Fibroblast of skin of abdomen (primary cell): ENCODE data around the gene CDH11.

Experiments
- DNase-seq: peaks from one replicate; pipeline ENCODE4 v3.0.0-alpha.2; 2013

CDH11 gene

DNA sequence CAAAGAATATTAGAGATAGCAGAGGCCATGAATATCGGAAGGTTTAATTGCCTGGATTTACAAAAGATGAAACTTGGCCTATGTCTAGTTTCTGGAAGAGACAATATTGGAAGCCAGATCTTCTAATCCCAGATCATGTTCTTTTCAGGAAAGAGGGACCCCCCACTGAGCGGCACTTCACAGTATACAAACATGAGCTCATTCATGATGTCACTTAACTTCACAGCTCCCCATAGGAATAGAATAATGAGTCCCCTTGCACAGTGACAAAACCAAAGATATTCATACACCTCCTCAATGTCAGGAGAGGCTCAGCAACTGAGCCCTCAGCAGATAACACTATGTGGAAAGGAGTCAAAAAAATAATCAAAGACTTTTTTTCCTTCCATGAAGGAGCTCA, 147.5 kb downstream of the CDH11 start:
- no peak for DNase-seq

- DNase-seq: no peak
Observed at GRCh38 chr16:64973171-64973570, 148.7 kb downstream of the CDH11 start.

DNA sequence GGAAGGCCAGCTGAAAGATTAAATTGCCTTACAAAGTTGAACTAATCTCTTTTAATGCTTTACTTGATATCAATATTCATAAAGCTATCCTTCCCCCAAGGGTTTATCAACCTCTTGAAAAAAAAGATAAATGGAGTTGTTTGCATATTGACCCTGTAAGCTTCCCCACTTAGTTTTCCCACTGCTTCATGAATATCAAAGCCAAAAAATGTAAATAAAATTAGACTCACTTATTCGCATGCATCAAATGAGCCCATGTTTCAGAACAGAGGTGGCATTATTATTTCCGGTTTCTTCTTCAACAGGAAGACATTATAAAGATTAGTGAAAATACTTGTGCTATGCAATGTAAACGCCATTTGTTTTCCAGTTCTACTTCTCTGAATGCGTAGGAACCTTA, 150.7 kb downstream of the CDH11 start:
- no peak for DNase-seq

- peak; percentile 41 for DNase-seq
Observed at GRCh38 chr16:64969221-64969620, 152.6 kb downstream of the CDH11 start.

- no peak for DNase-seq
Observed at GRCh38 chr16:64968539-64968938, 153.3 kb downstream of the CDH11 start.

DNA sequence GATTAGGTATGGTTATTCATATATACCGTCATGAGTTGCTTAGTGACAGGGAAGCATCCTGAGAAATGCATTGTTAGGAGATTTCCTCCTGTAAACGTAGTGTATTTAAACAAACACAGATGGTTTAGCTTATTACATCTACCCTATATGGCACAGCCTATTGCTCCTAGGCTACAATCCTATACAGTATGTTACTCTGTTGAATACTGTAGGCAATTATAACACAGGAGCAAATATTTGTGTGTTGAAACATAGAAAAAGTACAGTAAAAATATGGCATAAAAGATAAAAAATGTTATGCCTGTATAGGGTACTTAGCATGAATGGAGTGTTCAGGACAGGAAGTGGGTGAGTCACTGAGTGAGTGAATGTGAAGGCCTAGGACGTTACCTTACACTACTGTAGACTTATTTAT, 157.7 kb downstream of the CDH11 start:
- peak; percentile 87 for DNase-seq

DNA sequence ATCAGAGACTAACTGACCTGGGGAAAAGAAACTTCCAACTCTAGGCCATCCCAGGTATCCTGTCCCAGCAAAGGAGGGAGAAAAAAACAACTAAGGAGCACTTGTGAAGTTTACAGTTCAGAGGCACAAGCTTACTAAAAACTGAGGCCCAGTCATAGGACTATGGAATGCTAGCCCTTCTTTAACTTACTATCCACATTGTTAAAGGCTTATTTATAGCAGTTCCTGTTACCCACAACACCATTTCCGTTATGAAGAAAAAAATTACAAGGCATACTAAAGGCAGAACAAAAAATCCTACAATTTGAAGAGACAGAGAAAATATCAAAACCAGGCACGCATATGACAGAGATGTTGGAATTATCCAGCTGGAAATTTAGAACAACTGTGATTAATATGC, 159.1 kb downstream of the CDH11 start:
- DNase-seq: peak; percentile 37

DNA sequence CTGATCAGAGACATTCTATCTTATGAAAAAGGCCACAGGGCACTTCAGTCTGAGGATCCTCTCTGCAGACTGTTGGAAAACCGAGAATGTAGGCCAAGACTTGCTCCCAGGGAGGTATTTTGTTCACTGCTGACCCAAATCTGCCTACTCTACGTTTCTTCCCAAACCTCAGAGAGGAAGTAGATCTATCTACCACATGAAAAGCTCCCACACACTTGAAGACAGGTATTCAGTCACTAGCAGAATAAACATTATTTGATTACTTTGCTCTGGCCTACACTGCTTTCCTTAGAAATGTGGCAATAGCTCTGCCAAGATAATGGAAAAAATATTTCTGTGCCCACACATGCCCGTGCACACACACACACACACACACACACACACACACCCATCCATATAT, 164.6 kb downstream of the CDH11 start:
- no peak for DNase-seq

GRCh38 chr16:64952177-64952576, 169.7 kb downstream of the CDH11 start:
- peak; percentile 80 for DNase-seq

GRCh38 chr16:64951193-64951592, 170.7 kb downstream of the CDH11 start:
- no peak for DNase-seq

DNA sequence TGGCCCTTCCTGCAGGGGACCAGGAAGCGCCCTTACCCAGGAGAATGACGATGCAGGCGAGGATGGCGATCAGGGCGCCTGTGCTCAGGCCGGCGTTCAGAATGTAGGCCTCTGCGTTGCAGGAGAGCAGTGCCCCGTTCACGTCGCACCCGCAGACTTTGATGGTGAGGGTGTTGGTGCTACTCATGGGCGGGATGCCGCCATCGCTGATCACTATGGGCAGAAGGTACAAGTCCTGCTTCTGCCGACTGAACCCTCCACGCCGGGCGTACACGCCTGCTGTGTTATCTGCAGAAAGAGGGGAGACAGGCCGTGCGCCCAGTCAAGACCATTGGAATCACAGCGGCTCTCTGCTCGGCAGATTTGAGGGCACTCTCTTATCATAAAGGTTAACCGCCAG, 171.1 kb downstream of the CDH11 start:
- DNase-seq: no peak

- no peak for DNase-seq
Observed at GRCh38 chr16:64950262-64950661, 171.6 kb downstream of the CDH11 start.

DNA sequence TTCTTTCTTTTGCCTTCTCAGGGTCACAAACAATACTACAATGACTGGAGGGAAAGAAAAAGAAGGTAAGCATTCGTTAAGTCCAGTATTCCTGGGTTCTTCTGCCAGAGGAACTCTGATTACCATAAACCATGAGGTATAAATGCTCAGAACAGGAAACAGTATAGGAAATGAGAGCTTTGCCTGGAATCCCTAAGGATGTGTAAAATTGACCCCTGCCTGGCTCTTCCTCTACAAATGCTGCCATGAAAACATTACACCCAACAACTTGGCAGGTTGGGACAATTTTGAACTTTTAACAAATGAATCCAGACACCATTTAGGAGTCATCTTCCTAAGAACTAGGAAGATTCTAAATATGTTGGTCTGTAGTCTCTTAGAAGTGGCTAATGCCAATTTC, 173.8 kb downstream of the CDH11 start:
- DNase-seq: no peak

- DNase-seq: no peak
Observed at GRCh38 chr16:64947651-64948050, 174.2 kb downstream of the CDH11 start.

DNA sequence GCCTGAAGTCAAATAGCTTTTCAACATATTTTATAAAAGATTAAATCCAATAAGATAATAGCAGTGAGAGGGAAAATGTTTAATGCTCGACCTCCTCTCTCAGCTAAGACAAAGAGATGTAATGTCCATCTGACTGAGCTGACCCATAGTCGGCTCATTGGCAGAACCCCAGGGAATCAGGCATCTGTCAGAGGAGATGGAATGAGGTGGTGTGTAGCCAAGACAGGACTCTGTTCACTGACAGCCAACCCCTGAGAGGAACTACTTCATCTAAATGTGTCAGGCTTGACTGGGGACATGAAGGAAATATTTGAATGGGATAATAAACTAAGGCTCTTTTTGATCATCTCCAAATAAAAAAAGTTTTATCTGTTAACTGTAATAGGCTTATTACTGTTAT, 188.0 kb downstream of the CDH11 start:
- DNase-seq: no peak

DNA sequence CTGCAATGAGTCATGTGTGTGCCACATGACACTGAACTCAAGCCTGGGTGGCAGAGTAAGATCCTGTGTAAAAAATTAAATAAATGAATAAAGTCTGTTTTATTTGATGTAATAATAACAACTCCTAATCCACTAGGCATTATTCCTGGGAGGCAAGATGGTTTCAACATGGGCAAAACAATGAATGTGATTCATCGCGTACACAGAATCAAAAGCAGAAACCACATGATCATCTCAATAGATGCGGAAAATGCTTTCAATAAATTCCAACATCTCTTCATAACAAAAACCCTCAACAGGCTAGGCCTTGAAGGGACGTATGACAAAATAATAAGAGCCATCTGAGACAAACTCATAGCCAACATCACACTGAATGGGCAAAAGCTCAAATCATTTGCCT, 195.4 kb downstream of the CDH11 start:
- no peak for DNase-seq

DNA sequence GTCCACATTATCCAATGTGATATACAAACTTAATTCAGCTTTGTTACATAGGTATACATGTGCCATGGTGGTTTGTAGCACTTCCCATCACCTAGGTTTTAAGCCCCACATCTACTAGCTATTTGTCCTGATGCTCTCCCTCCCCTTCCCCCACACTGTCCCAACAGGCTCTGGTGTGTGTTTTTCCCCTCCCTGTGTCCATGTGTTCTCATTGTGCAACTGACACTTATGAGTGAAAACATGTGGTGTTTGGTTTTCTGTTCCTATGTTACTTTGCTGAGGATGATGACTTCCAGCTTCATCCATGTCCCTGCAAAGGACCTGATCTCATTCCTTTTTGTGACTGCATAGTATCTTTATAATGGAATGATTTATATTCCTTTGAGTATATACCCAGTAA, 196.7 kb downstream of the CDH11 start:
- no peak for DNase-seq

GRCh38 chr16:64924086-64924485, 197.8 kb downstream of the CDH11 start:
- no peak for DNase-seq

DNA sequence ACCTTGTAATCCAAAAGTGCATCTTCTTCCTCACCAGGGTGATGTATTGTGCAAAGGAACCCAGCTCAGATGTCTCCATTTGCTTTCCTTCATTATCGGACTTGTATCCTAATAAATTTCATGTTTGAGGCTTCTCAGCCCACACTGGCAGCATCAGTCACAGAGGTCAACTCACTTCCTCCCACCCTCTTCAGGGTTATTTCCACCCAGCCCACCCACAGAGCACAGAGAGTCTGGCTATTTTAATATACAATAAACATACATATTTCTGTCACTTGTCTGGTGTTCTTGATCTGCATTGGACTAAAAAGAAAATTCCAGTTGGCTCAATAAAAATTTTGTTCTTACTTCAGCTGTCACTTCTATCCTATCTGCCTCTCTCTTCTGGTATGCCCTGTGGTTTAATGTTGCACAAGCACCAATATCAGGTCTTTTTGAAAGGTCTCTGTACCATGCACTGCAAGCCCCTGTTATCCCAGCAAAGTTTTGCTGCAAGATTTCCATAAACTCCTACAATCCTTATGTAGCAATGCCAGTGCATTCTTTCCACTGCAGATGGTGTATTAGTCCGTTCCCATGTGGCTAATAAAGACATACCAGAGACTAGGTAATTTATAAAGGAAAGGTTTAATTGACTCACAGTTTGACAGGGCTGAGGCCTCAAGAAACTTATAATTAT, 201.8 kb downstream of the CDH11 start:
- peak; percentile 65 for DNase-seq

DNA sequence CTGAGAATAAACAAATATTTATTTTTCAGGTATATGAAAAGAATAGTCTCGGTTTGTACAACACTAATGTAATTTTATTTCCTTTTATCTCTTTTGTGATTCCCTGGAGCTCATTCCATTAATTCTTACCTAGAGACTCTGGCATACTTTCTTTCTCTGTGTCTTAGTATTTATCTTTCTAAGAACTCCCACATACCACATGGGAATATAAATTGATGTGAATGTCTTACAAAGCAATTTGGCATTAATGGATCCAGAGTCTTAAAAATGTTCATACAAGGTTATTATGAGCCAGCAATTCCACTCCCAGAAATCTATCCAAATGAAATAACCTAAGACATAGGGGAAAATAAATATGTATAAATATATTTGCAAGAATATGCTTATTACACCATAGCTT, 202.7 kb downstream of the CDH11 start:
- no peak for DNase-seq

DNA sequence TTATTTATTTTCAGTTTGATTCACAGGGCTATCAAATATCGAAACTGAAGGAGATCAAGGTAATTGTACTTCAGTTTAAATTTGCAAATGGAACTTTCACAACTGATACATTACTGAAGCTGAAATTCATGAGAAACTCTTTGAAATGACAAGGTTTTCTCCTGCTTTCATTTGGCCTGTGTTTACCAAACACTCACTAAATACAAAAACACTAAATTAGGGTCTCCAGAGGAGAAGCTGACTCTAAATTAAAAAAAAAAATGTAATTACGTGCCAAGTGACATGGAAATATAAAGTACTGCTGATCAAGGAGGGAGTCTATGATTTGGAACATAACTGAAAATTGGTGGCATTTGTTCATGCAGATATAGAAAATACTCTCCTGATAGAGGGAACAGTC, 205.8 kb downstream of the CDH11 start:
- no peak for DNase-seq

- DNase-seq: peak; percentile 99
Observed at GRCh38 chr16:64910356-64910755, 211.5 kb downstream of the CDH11 start.

DNA sequence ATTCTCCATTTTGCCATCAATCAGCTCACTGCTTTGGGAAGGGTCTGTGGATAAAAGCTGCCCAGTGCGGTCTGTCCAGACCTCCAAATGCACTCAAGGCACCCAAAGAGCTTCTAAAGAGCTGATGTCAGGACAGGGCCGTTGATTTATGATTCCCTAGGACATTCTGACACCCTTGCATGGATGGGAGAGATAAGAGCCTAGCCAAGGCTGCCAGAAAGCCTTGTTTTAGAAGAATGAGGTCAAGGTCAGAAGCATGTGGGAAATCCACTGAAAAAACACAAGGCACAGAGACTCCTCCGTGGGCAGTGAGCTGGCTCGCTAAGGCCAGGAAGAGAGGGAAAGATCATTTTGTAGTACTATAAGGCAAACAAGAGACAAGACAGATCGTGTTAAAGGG, 214.0 kb downstream of the CDH11 start:
- DNase-seq: no peak

DNA sequence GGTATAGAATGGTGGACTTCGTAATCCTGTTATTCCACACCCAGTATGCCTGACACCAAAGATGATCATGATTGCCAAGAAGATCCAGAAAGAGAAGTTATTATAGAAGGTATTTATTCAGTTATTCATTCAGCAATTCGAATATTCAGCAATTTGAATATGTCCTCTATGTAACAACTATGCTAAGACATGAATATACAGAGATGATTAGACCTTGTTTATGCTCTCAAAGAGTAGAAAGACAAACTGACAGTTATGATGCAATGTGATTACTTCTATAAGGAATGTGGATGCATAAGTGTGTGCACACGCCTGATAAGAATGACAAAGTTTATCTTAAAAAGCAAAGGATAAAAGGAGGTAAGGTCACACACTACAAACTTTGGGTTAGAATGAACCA, 218.1 kb downstream of the CDH11 start:
- no peak for DNase-seq

DNA sequence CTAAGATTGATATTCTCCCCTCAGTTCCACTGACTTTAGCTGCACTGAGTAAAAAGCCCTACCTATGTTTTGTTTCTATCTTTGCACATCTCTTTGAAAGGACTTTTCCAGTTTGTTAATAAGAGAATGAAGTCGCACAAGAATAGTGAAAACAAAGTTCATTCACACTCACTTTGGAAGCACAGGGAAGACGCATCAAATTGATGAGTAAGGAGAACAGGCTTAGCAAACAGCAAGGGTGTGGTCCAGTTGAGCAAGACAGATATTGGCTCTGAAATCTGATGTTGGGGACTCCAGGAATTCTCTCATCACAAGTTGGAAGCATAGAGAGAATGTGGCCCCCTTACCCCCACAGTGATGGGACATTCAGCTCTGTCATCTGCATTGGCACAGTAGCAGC, 221.3 kb downstream of the CDH11 start:
- DNase-seq: no peak
